Mucosa of descending colon (tissue), 3 donors: ENCODE results near the gene CCDC57. TPM values are rescaled to one million over a fixed set of nuclear protein-coding genes. Genes with fewer than 3 reads are reported as not detected.
"Not testable (repeated sequence)": the region's sequence is repeated elsewhere in the genome, so short reads cannot be mapped to it uniquely, and the experiment has no call there.

ENCODE experiments used
- ATAC-seq: fragments of 200-7000 bp; cut with Tn5 transposase; one replicate; pipeline ENCODE4 v1.9.1; 2020; ENCODE audit warnings: mild to moderate bottlenecking, moderate library complexity
- DNase-seq, 3 donors: peaks; one replicate each; pipeline ENCODE4 v3.0.0-alpha.2; 2020
- H3K36me3 ChIP-seq: fragments of 200-600 bp; one replicate; pipeline ENCODE4 v1.8.0; 2021; ENCODE audit warnings: low read depth, mild to moderate bottlenecking
- H3K4me1 ChIP-seq: fragments of 200-600 bp; one replicate; pipeline ENCODE4 v1.8.0; 2021; ENCODE audit warnings: low read depth, mild to moderate bottlenecking
- H3K4me3 ChIP-seq: fragments of 200-600 bp; one replicate; pipeline ENCODE4 v1.8.0; 2021; ENCODE audit warnings: mild to moderate bottlenecking
- H3K9me3 ChIP-seq: fragments of 200-600 bp; one replicate; pipeline ENCODE4 v1.8.0; 2021; ENCODE audit warnings: mild to moderate bottlenecking
- CTCF ChIP-seq: fragments of 200-600 bp; IDR thresholded peaks from one replicate; pipeline ENCODE4 v1.8.0; 2022; ENCODE audit warnings: antibody characterized with exemption, mild to moderate bottlenecking
- intact Hi-C, 2 donors: fragments of 100-400 bp; cut with DNase I in 1 of 2; cut with micrococcal nuclease in 1 of 2; formaldehyde crosslinking; loops; one replicate each; pipeline versions ENCODE4 v1.11.0 to v1.11.1; 2022; cut with DNase I, micrococcal nuclease
- total RNA-seq, 3 donors: library from RNA; stranded (reverse); fragmentation: NEBNext Ultra II Directional in 2 of 3; extraction: Animal tissue kit (Norgen Biotek cat#: 25700) in 2 of 3; gene quantifications; one replicate each; pipeline versions ENCODE4 v1.2.1 to v1.2.4, GENCODE V29; 2021 to 2023
- donor health status: DM: no; HTN: no; CAD: no; lungs with moderate emphysema.
- donor health status: DM: no; HTN: no; CAD: no.
- donor health status: DM: no; HTN: yes; CAD: no.

Gene CCDC57
- total RNA-seq, 3 donors from 2014 or later = 41.3 to 46.3 (median 45.4) TPM

DNA sequence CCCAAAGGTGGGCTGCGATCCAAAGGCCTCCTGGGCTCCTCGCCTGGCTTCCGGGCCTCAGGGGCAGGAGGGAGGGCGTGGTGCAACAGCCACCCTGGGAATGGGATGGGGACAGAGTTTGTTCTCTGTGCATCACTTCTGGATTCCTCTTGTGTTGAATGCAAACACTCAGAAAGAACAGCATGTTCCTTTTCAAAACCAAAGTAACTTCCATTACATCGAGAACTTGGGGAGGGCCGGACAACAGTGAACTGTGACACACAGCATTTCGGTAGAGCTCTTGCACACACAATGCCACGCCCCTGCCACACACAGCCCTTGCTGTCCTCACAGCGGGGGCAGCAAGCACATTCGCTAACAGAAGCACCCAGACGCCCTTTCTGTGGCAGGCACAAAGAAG, 78.5 kb downstream of the CCDC57 start:
- intact Hi-C loops = no loop called here
- H3K4me3 ChIP-seq = no peak overlapping the region
- ATAC-seq = peak; percentile 39
- no peaks in the 10 kb centered on the region for H3K4me1 ChIP-seq
- no peaks in the 10 kb centered on the region for H3K36me3 ChIP-seq
- no peaks in the 10 kb centered on the region for H3K9me3 ChIP-seq
- no peak for DNase-seq
- TF ChIP-seq CTCF = no peak

DNA sequence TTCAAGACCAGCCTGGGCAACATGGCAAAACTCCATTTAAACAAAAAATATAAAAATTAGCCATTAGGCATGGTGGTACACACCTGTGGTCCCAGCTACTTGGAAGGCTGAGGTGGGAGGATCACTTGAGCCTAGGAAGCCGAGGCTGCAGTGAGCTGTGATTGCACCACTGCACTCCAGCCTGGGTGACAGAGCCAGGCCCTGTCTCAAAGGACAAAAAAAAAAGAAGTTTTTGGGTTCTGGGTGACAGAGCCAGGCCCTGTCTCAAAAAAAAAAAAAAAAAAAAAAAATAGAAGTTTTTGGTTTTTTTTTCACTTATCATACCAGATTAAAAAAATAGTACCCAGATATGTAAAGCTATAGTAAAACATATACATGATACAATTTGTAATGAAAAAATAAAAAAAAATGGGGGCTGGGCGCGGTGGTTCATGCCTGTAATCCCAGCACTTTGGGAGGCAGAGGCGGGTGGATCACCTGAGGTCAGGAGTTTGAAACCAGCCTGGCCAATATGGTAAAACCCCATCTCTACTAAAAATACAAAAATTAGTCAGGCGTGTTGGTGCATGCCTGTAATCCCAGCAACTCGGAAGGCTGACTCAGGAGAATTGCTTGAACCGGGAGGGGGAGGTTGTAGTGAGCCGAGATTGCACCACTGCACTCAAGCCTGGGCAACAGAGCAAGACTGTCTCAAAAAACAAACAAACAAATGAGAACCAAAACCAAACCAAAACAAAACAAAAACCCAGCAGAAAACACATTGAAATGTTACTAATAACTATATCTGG, 79.3 kb downstream of the CCDC57 start:
- H3K9me3 ChIP-seq, H3K4me1 ChIP-seq, intact Hi-C loops, ATAC-seq, H3K4me3 ChIP-seq, DNase-seq, H3K36me3 ChIP-seq: not testable (repeated sequence)

GRCh38 chr17:82129095-82129494, 83.5 kb downstream of the CCDC57 start:
- no peak for DNase-seq
- intact Hi-C loops = no loop called here
- Histone ChIP-seq H3K9me3 (no peaks in the 10 kb centered on the region), H3K4me1 (no peaks in the 10 kb centered on the region), H3K4me3 (no peak overlapping the region), H3K36me3 (no peaks in the 10 kb centered on the region)
- ATAC-seq = no peak
- no peak for TF ChIP-seq CTCF

DNA sequence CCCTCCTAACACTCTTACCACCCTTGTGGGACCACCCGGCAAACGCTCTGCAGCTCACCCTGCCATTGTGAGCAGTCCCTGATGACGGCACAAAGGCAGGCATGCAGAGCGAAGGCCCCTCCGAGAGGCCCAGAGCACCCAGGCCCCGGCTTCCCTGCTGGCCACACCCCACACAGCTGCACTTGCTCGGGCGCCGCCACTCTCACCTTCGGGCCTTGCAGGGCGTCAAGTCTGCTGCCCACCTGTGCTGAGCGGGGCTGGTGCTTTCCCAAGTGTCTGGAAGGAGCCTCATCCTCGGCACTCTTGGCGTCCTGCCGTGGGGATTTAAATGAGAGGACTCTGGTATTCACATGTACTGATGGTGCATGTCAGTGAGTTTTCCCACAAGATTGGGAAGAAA, 84.4 kb downstream of the CCDC57 start:
- intact Hi-C loops = no loop called here
- TF ChIP-seq CTCF = no peak
- Histone ChIP-seq H3K4me3 (no peak overlapping the region), H3K36me3 (no peaks in the 10 kb centered on the region), H3K4me1 (no peaks in the 10 kb centered on the region), H3K9me3 (no peaks in the 10 kb centered on the region)
- no peak for ATAC-seq
- DNase-seq = no peak

DNA sequence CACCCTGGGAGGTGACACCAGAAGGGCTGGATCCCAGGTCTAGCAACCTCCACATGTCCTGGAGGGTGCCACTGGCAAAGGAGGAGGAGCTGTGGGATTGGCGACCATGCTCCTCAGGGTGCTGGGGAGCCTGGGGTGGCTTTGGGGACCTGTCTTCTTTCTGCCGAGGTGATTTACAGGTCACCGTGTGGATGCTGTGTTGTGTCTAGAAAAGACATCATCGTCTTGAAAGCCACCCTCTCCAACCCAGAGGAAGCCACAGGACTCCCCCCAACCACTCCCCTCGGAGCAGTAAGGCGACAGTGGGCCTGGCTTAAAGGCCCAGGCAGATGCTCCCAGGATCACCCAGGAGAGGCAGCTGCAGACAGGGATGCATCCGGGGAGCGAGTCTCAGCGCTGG, 84.9 kb downstream of the CCDC57 start:
- no peak for TF ChIP-seq CTCF
- H3K4me3 ChIP-seq = no peak overlapping the region
- H3K4me1 ChIP-seq = no peaks in the 10 kb centered on the region
- intact Hi-C loops = no loop called here
- ATAC-seq (no peak), DNase-seq (no peak)
- H3K36me3 ChIP-seq = no peaks in the 10 kb centered on the region
- H3K9me3 ChIP-seq = no peaks in the 10 kb centered on the region

DNA sequence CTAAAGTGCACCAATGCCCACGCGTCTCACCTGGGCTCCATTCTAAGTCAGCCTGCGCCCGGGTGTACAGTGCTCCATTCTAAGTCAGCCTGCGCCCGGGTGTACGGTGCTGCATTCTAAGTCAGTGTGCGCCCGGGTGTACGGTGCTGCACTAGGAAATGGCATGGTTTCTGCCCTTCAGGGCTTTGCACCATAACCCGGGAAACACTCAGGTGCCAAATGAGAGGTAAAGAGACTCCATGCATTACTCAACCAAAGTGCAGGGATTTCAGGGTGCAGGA, 85.4 kb downstream of the CCDC57 start:
- Histone ChIP-seq H3K9me3 (no peaks in the 10 kb centered on the region), H3K4me3 (no peak overlapping the region), H3K4me1 (no peaks in the 10 kb centered on the region), H3K36me3 (no peaks in the 10 kb centered on the region)
- DNase-seq (no peak), ATAC-seq (peak; percentile 23)
- intact Hi-C loops = no loop called here
- TF ChIP-seq CTCF = no peak
